ENCODE measurements around the gene CD2. TPM values are rescaled to one million over a fixed set of nuclear protein-coding genes. Genes with fewer than 3 reads are reported as not detected.

Gene CD2
- total and polyA plus RNA-seq, 2 donors (not counting 3 experiments of a cell fraction or from before 2014, with no cell fraction given), result not detected

- H3K27ac ChIP-seq (ENCODE audit: insufficient read depth, low read depth, low read length), result no peak overlapping the region
- BruUV-seq (replicated peaks), result no TSS peak
Observed at GRCh38 chr1:116706841-116707240, 47.4 kb upstream of the CD2 start.

More at GRCh38 chr1:116706841-116707240, 47.4 kb upstream of the CD2 start:
- POLR2A ChIA-PET, result no interaction called here
- Histone ChIP-seq H3K9me1 (replicated peaks; ENCODE audit: control insufficient read depth, extremely low read depth, insufficient read depth, low read length) (no peaks in the 10 kb centered on the region), H3K9ac (replicated peaks; ENCODE audit: extremely low read depth, insufficient read depth, low read length) (no peak overlapping the region), H3K36me3 (ENCODE audit: control insufficient read depth in 2 of 2, extremely low read depth in 1 of 2, insufficient read depth in 2 of 2, low read length in 2 of 2) (no peaks in the 10 kb centered on the region), H3K27me3 (ENCODE audit: control insufficient read depth in 2 of 2, insufficient read depth in 2 of 2, low read length in 2 of 2) (no peaks in the 10 kb centered on the region), H3K9me3 (replicated peaks; ENCODE audit: control insufficient read depth, insufficient read depth, low read length) (no peaks in the 10 kb centered on the region), H4K20me1 (replicated peaks; ENCODE audit: control insufficient read depth, extremely low read depth, insufficient read depth, low read length) (no peaks in the 10 kb centered on the region), H2AFZ (ENCODE audit: low read depth, low read length) (no peak overlapping the region), H3K4me1 (ENCODE audit: control insufficient read depth, extremely low read depth, insufficient read depth, low read length) (no peaks in the 10 kb centered on the region), H3K4me3 (replicated peaks in 1 of 3; ENCODE audit: insufficient read depth in 1 of 3, low read depth in 1 of 3, low read length in 3 of 3) (no peak overlapping the region), H3K4me2 (ENCODE audit: insufficient read depth, low read length) (no peak overlapping the region), H3K79me2 (ENCODE audit: control insufficient read depth, insufficient read depth, low read length) (no peaks in the 10 kb centered on the region)
- DNase-seq (ENCODE audit: low read depth, low spot score) (no peak), FAIRE-seq (no peak)
- CTCF ChIA-PET, result interaction anchor here (1.6 kb wide), 1 partner anchor 30 kb away, joined by 6 read pairs; no protein-coding TSS in a partner anchor
- dilution Hi-C loops (cut with MboI; ENCODE audit: extremely low pct_ligation_motif_present, low sequenced_read_pairs) (no loop called here), intact Hi-C loops (cut with micrococcal nuclease) (no loop called here)
- no peak for TF ChIP-seq EZH2 (IDR thresholded peaks at IDR 0.05; ENCODE audit: borderline replicate concordance, low read depth, low read length, severe bottlenecking)
- no peak for TF ChIP-seq FOS (IDR thresholded peaks at IDR 0.05; ENCODE audit: borderline replicate concordance, insufficient read depth, low read length)
- TF ChIP-seq GATA2 (IDR thresholded peaks at IDR 0.05; ENCODE audit: insufficient read depth, insufficient read length, low read depth, low read length), result no peak
- TF ChIP-seq CTCF (IDR thresholded peaks at IDR 0.05; ENCODE audit: extremely low read depth in 1 of 2, insufficient read depth in 1 of 2, low read depth in 1 of 2, low read length in 2 of 2), result no peak
- TF ChIP-seq JUN (IDR thresholded peaks at IDR 0.05; ENCODE audit: borderline replicate concordance, insufficient read depth, insufficient read length, low read depth), result no peak
- TF ChIP-seq MYC (IDR thresholded peaks at IDR 0.05; ENCODE audit: low read depth, low read length), result no peak
- no peak for TF ChIP-seq POLR2A (IDR thresholded peaks at IDR 0.05; ENCODE audit: low read depth, low read length)
- TF ChIP-seq MAX (IDR thresholded peaks at IDR 0.05; ENCODE audit: insufficient read depth, insufficient read length), result no peak
- no peak for TF ChIP-seq POLR2AphosphoS5 (IDR thresholded peaks at IDR 0.05; ENCODE audit: insufficient read depth, low read depth, low read length)
